ENCODE data around the gene PHF12. TPM values are rescaled to one million over a fixed set of nuclear protein-coding genes. Genes with fewer than 3 reads are reported as not detected.

Gene PHF12
- total RNA-seq, 1 experiment from 2014 or later = 37.6 TPM

- CTCF ChIA-PET = interaction anchor here (0.6 kb wide), 2 partner anchors 35 to 187 kb away, joined by 3 to 4 read pairs; no protein-coding TSS in a partner anchor
- POLR2A ChIA-PET = interaction anchor here (0.5 kb wide), 1 partner anchor 9 kb away, joined by 3 read pairs; no protein-coding TSS in a partner anchor
- BruUV-seq (replicated peaks) = no TSS peak
- H3K36me3 Mint-ChIP-seq (ENCODE audit: insufficient read depth, unreplicated experiment) = peaks cover 45% of the 10 kb centered on the region
- H3K9me3 Mint-ChIP-seq (ENCODE audit: unreplicated experiment) = no peaks in the 10 kb centered on the region
- no peak for TF ChIP-seq CTCF (IDR thresholded peaks at IDR 0.05; ENCODE audit: unreplicated experiment)
- no peak overlapping the region for H3K27ac Mint-ChIP-seq (ENCODE audit: low read depth, unreplicated experiment)
- H3K4me3 Mint-ChIP-seq (ENCODE audit: unreplicated experiment) = no peak overlapping the region
- no peak for DNase-seq (ENCODE audit: unreplicated experiment)
- no peaks in the 10 kb centered on the region for H3K27me3 Mint-ChIP-seq (ENCODE audit: insufficient read depth, unreplicated experiment)
- H3K4me1 Mint-ChIP-seq (ENCODE audit: insufficient read depth, unreplicated experiment) = peaks cover 16% of the 10 kb centered on the region
- intact Hi-C loops (cut with micrococcal nuclease) = loop anchor here (10.0 kb wide), 1 partner anchor 86 kb away; the partner anchor contains the start of gene ERAL1
These were observed 10.6 kb downstream of the PHF12 start for GRCh38 chr17:28940675-28941074.

- no peaks in the 10 kb centered on the region for H3K9me3 Mint-ChIP-seq (ENCODE audit: unreplicated experiment)
- H3K36me3 Mint-ChIP-seq (ENCODE audit: insufficient read depth, unreplicated experiment) = peaks cover 41% of the 10 kb centered on the region
- intact Hi-C loops (cut with micrococcal nuclease) = loop anchor here (10.0 kb wide), 1 partner anchor 85 kb away; the partner anchor contains the start of gene ERAL1
- H3K4me1 Mint-ChIP-seq (ENCODE audit: insufficient read depth, unreplicated experiment) = peaks cover 16% of the 10 kb centered on the region
- no peaks in the 10 kb centered on the region for H3K27me3 Mint-ChIP-seq (ENCODE audit: insufficient read depth, unreplicated experiment)
- DNase-seq (ENCODE audit: unreplicated experiment) = no peak
- peak overlapping the region; percentile 27 for H3K27ac Mint-ChIP-seq (ENCODE audit: low read depth, unreplicated experiment)
- CTCF ChIA-PET = interaction anchor here (0.7 to 0.9 kb wide), 2 partner anchors 176 to 188 kb away, joined by 3 read pairs; no protein-coding TSS in a partner anchor
- BruUV-seq (replicated peaks) = no TSS peak
- TF ChIP-seq CTCF (IDR thresholded peaks at IDR 0.05; ENCODE audit: unreplicated experiment) = no peak
- no peak overlapping the region for H3K4me3 Mint-ChIP-seq (ENCODE audit: unreplicated experiment)
- POLR2A ChIA-PET = interaction anchor here (0.8 to 8.8 kb wide), 3 partner anchors 8 to 215 kb away, joined by 3 to 130 read pairs (median 30); partner anchors contain the start of gene PHF12
These were observed 11.2 kb downstream of the PHF12 start for GRCh38 chr17:28940142-28940541.

GRCh38 chr17:28938552-28938951 lies 12.8 kb downstream of the PHF12 start:
- H3K27me3 Mint-ChIP-seq (ENCODE audit: insufficient read depth, unreplicated experiment) = no peaks in the 10 kb centered on the region
- no peak overlapping the region for H3K4me3 Mint-ChIP-seq (ENCODE audit: unreplicated experiment)
- no peaks in the 10 kb centered on the region for H3K9me3 Mint-ChIP-seq (ENCODE audit: unreplicated experiment)
- H3K27ac Mint-ChIP-seq (ENCODE audit: low read depth, unreplicated experiment) = peak overlapping the region; percentile 71
- H3K4me1 Mint-ChIP-seq (ENCODE audit: insufficient read depth, unreplicated experiment) = peaks cover 16% of the 10 kb centered on the region
- H3K36me3 Mint-ChIP-seq (ENCODE audit: insufficient read depth, unreplicated experiment) = peaks cover 35% of the 10 kb centered on the region
- ChIA-PET CTCF (no interaction called here), POLR2A (interaction anchor here (0.8 to 8.8 kb wide), 6 partner anchors 10 to 596 kb away, joined by 3 to 130 read pairs (median 8); partner anchors contain the start of gene PHF12)
- BruUV-seq (replicated peaks) = no TSS peak
- no peak for TF ChIP-seq CTCF (IDR thresholded peaks at IDR 0.05; ENCODE audit: unreplicated experiment)
- DNase-seq (ENCODE audit: unreplicated experiment) = no peak
- intact Hi-C loops (cut with micrococcal nuclease) = no loop called here

- H3K27ac Mint-ChIP-seq (ENCODE audit: low read depth, unreplicated experiment) = peak overlapping the region; percentile 39
- TF ChIP-seq CTCF (IDR thresholded peaks at IDR 0.05; ENCODE audit: unreplicated experiment) = no peak
- intact Hi-C loops (cut with micrococcal nuclease) = no loop called here
- no peak overlapping the region for H3K4me3 Mint-ChIP-seq (ENCODE audit: unreplicated experiment)
- H3K4me1 Mint-ChIP-seq (ENCODE audit: insufficient read depth, unreplicated experiment) = peaks cover 16% of the 10 kb centered on the region
- peak; percentile 79 for DNase-seq (ENCODE audit: unreplicated experiment)
- H3K36me3 Mint-ChIP-seq (ENCODE audit: insufficient read depth, unreplicated experiment) = peaks cover 32% of the 10 kb centered on the region
- ChIA-PET CTCF (interaction anchor here (0.5 to 1.6 kb wide), 5 partner anchors 11 to 94 kb away, joined by 3 to 7 read pairs (median 3); partner anchors contain the start of gene FAM222B), POLR2A (interaction anchor here (0.6 to 8.8 kb wide), 11 partner anchors 10 to 319 kb away, joined by 3 to 130 read pairs (median 5); partner anchors contain the start of genes NEK8 and PHF12)
- H3K9me3 Mint-ChIP-seq (ENCODE audit: unreplicated experiment) = no peaks in the 10 kb centered on the region
- no TSS peak for BruUV-seq (replicated peaks)
- no peaks in the 10 kb centered on the region for H3K27me3 Mint-ChIP-seq (ENCODE audit: insufficient read depth, unreplicated experiment)
These were observed 14.1 kb downstream of the PHF12 start for GRCh38 chr17:28937044-28937729.

Data from MCF 10A (cell line).